Neutrophil (primary cell): ENCODE results near the gene CKMT1A.
"Not testable (repeated sequence)": the region's sequence is repeated elsewhere in the genome, so short reads cannot be mapped to it uniquely, and the experiment has no call there.

Experiments used
- H3K27ac ChIP-seq: fragments of 200-600 bp; sonication (generic); 2 replicates; pipeline ENCODE4 v1.5.1; 2016; ENCODE audit warnings: mild to moderate bottlenecking, moderate library complexity
- H3K27me3 ChIP-seq: fragments of 200-600 bp; sonication (generic); 2 replicates; pipeline ENCODE4 v1.6.0; 2016; ENCODE audit warnings: mild to moderate bottlenecking
- H3K36me3 ChIP-seq: fragments of 200-600 bp; sonication (generic); 2 replicates; pipeline ENCODE4 v1.5.1; 2017
- H3K4me1 ChIP-seq, 2 experiments: fragments of 200-600 bp in 1 of 2; sonication (generic) in 1 of 2; 1 replicate in 1 of 2; 2 replicates in 1 of 2; pipeline versions ENCODE4 v1.5.1 to v1.6.1; 2013 to 2016; ENCODE audit warnings: low read depth in 1 of 2, low read length in 1 of 2, mild to moderate bottlenecking in 1 of 2, moderate library complexity in 1 of 2; ENCODE audit not compliant: control insufficient read depth in 1 of 2, insufficient read depth in 1 of 2
- H3K4me3 ChIP-seq, 2 experiments: fragments of 200-600 bp in 1 of 2; sonication (generic) in 1 of 2; 1 replicate in 1 of 2; 2 replicates in 1 of 2; pipeline ENCODE4 v1.5.1; 2013 to 2016; ENCODE audit warnings: low read depth in 1 of 2, low read length in 1 of 2, mild to moderate bottlenecking in 1 of 2, moderate library complexity in 1 of 2
- H3K9me3 ChIP-seq: fragments of 200-600 bp; sonication (generic); 2 replicates; pipeline ENCODE4 v1.5.1; 2016
- TF ChIP-seq, protein P1 (sequence below): fragments of 200-600 bp; sonication (generic); IDR thresholded peaks from 2 replicates; pipeline ENCODE4 v1.5.1; 2016; ENCODE audit warnings: antibody characterized with exemption

CKMT1A gene

DNA sequence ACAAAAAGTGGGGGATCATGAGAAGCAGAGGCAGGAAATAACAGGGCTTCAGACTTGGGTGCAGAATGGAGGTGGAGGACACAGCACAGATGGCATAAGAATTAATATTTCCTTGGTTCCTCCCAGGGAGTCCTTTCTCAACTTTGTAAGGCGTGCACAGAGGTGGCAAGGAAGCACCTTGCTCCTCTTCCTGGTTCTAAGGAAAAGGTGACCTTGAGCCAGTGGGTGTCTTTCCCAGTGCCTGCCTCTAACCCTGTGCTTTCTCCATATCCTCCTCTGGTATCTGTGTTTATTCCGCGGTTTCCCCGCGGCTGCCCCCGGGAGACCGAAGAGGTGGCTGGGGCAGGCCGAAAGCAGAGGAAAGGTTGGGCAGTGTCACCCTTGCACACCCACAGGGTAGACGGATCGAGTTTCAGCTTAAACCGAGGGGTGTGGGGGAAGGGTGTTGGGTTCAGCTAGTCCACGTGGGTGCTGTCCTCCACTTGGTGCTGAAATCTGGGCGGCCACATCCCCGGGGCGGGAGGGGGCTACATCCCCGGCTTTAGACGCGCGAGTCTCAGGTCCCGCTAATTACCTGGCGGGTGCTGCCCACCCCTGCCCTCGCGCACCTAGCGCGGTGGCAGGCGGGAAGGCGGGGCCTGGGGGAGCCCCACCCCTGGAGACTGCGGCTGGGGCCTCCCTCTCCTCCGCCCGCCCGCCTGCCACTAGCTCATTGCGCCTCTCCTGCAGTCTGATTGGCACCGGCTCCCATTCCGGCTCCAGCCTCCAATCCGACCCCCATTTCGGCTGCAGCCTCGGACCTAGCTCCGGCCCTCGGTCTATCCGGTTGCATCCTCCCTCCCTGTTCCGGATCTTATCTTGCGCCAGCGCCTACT lies at the start of gene CKMT1A:
CKMT1A (plus strand) TSS at position 712 of the 875 bp plus-strand sequence. CDS start 192 bp downstream, outside the sequence.
- H3K27ac ChIP-seq, H3K4me1 ChIP-seq, H3K36me3 ChIP-seq, H3K9me3 ChIP-seq, H3K4me3 ChIP-seq: not testable (repeated sequence)
- H3K27me3 ChIP-seq, result peaks cover 17% of the 10 kb centered on the region

DNA sequence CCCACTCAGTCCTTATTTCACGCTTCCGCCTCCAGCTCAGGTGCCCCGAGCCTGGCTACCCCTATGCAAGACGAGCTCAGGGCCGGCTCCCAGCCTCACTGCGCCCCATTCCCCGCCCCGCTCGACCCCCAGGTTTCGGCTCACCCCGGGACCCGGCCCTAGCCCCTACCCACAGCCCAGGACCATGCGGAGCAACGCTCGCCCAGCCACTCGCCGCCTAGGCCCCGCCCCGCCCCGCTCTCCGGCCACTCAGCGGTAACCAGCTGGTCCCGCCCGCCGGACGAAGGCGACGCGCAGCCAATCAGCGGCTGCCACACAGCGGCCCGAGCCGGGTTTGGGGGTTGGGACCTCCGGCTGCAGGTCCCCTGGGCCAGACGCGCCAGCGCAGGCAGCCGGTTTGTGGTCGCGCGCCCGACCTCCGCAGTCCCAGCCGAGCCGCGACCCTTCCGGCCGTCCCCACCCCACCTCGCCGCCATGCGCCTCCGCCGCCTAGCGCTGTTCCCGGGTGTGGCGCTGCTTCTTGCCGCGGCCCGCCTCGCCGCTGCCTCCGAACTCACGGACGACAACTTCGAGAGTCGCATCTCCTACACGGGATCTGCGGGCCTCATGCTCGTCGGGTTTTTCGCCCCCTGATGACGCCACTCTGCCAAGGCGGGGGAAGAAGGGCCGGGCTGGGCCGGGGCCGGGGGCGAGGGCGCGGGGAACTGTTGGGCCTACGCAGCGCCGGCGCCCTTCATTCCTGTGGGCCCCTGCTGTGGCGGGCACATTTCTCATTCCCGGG lies 44.8 kb upstream of the CKMT1A start, which contains the start of gene CATSPER2:
CATSPER2 (minus strand) TSS at position 196 of the 781 bp plus-strand sequence. CDS start 783 bp downstream, outside the sequence.
- Histone ChIP-seq H3K27me3 (no peaks in the 10 kb centered on the region), H3K4me3 (no peak within 1 kb of the TSS), H3K9me3 (no peaks in the 10 kb centered on the region), H3K4me1 (no peaks in the 10 kb centered on the region), H3K27ac (no peak within 1 kb of the TSS), H3K36me3 (no peaks in the 10 kb centered on the region)
- TF ChIP-seq, protein P1, sequence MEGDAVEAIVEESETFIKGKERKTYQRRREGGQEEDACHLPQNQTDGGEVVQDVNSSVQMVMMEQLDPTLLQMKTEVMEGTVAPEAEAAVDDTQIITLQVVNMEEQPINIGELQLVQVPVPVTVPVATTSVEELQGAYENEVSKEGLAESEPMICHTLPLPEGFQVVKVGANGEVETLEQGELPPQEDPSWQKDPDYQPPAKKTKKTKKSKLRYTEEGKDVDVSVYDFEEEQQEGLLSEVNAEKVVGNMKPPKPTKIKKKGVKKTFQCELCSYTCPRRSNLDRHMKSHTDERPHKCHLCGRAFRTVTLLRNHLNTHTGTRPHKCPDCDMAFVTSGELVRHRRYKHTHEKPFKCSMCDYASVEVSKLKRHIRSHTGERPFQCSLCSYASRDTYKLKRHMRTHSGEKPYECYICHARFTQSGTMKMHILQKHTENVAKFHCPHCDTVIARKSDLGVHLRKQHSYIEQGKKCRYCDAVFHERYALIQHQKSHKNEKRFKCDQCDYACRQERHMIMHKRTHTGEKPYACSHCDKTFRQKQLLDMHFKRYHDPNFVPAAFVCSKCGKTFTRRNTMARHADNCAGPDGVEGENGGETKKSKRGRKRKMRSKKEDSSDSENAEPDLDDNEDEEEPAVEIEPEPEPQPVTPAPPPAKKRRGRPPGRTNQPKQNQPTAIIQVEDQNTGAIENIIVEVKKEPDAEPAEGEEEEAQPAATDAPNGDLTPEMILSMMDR, result no peak

DNA sequence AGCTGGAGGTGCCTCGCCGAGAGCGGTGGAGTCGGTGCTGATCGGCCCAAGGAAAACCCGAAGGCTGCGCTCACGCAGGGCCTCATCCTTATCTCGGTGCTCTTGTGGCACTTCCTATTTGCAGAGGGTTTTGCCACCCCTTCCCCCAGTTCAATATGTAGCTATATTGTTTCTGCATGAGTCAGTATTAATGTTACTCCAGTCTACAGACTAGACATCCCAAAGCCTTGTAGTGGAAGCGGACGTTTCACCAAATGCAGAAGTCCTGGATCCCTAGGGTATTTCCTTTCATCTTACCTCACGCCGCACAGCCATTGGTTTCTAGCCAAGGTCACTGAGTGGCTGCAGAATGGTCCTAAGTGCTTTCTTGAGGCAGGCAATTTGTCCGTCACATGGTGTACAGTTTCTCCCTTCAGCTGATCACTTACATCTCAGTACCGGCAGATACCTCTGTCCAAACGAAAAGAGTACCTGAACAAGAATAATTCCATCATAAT lies 44.2 kb upstream of the CKMT1A start:
- not testable (repeated sequence) for H3K9me3 ChIP-seq, H3K4me3 ChIP-seq, H3K27me3 ChIP-seq

DNA sequence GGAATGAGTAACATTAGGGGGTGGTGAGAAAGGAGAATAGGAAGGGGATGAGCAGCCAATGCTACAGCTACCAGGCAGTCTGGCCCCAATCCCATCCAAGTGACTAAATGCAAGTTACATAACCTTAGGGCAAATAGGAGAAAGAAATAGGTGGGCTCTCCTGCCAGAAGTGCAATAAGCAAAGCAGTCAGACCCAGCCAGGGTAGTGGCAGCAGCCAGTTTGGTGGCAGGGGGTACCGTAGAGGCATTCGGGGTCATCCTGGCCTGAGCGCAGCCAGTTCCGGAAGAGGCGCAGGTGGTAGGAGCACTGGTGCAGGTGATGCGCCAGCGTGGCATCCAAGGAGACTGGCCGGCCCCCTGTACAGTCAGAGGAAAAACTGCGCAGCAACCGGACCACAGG lies 33.9 kb upstream of the CKMT1A start:
- not testable (repeated sequence) for H3K27ac ChIP-seq, H3K27me3 ChIP-seq, H3K9me3 ChIP-seq, H3K4me1 ChIP-seq, H3K4me3 ChIP-seq, H3K36me3 ChIP-seq

More for the DNA sequence above, 44.2 kb upstream of the CKMT1A start:
- H3K36me3 ChIP-seq, H3K4me1 ChIP-seq, H3K27ac ChIP-seq: not testable (repeated sequence)

DNA sequence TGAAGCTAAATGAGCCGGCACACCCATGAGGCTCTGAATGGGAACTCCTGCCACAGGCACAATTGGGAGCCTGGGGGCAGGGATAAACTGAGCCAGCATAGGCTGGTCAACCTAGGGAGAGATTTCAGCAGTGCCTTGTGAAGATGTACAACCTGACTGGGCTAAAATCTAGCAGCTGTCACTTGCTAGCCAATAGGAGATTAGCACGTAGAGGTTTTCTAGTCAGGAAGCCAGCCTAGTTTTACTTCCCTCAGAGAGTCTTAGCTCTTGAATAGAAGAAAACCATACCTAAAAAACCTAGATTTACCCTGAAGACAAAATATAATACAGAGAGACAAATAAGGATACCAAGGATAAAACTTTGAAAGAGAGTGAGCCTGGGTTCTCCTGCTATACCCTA lies 31.4 kb upstream of the CKMT1A start:
- not testable (repeated sequence) for H3K4me1 ChIP-seq, H3K9me3 ChIP-seq, H3K4me3 ChIP-seq, H3K27ac ChIP-seq, H3K36me3 ChIP-seq, H3K27me3 ChIP-seq

DNA sequence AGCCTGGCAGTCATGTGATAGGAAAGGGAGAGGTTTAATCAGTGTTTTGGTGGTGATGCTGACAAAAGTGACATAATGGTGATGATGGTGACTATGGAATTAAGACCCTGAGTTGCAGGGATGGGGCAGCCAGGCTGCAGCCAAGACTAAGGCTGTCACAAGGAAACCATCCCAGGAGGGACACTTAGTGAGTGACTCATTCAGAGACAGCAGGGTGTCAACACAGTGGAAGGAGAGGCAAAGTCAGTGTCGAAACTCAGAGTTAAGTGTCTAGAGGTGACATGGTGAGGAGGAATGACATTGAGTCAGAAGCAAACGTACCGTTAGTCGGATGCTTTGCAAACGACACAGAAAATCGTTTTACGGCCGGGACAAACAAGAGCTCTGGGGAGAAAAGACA lies 30.3 kb upstream of the CKMT1A start:
- not testable (repeated sequence) for H3K9me3 ChIP-seq, H3K36me3 ChIP-seq, H3K27me3 ChIP-seq, H3K4me3 ChIP-seq, H3K4me1 ChIP-seq, H3K27ac ChIP-seq

DNA sequence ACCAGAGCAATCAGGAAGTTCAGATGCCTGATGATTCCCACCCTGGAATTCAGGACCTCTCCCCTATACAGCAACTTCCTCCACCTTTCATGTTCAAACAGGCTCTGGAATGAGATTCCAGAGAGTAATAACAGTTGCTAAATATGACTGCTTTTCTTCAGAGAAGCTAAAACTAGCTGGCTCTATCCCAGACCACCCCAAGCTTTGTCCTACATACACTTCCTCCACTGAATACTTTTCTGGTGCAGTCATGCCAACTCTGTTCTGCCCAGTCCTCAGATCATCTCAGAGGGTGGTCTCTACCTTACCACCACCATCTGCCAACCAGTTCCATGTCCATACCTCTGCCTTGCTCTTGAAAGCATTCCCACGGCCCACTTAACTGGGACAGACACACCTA lies 27.5 kb upstream of the CKMT1A start:
- H3K27ac ChIP-seq, H3K27me3 ChIP-seq, H3K9me3 ChIP-seq, H3K4me1 ChIP-seq, H3K36me3 ChIP-seq, H3K4me3 ChIP-seq: not testable (repeated sequence)

DNA sequence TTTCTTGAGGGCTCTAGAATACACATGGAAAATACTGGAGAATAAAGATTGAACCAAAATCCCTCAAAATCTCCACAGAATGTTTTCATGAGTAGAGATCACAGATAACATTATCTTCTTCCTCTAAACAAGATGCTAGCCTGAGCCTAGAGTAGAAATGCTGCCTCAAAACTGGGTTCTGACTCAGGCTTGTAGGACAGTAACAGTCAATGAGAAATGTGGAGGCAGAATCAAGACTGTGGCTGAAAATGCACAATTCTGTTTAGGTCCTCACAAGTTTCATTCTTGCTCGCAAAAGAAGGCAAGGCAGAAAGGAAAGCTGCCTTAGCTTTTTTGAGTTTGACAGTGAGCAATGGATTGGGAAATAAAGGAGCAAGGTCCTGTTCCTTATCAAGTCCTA lies 19.5 kb upstream of the CKMT1A start:
- not testable (repeated sequence) for H3K4me1 ChIP-seq, H3K36me3 ChIP-seq, H3K27ac ChIP-seq, H3K4me3 ChIP-seq, H3K27me3 ChIP-seq, H3K9me3 ChIP-seq

DNA sequence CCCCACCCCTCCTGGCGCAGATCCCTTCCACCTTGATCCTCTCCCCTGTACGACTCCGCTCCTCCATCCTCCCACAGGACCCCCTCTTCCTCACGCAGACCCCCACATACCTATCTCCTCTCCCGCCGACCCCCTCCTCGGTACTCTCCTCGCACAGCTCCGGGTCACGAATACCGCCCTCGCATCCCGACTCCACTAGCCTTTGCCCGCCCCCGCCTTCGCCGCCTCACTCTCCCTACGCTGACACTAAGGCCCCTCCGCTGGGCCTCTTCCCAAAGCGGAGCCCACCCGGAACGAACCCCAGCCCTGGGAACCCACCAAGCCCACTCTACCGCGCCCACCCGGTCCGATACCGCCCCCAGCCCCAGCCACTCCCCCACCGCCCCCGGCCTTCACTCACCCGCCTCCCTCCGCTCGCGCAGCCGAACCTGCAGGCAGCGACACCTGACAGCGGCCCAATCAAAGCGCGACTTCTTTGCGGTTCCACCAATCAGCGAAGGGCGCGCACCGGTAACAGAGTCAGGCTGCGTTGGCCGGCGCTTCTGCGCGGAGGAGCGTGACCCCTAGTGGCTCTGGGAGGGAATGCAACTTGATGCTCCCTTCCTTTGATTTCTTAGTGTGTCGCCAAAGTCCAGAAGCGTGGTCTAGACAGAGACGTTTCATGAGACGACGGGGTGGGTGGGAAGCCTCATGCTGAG lies 3.9 kb upstream of the CKMT1A start:
- H3K36me3 ChIP-seq, H3K4me3 ChIP-seq, H3K27me3 ChIP-seq, H3K9me3 ChIP-seq, H3K27ac ChIP-seq, H3K4me1 ChIP-seq: not testable (repeated sequence)

DNA sequence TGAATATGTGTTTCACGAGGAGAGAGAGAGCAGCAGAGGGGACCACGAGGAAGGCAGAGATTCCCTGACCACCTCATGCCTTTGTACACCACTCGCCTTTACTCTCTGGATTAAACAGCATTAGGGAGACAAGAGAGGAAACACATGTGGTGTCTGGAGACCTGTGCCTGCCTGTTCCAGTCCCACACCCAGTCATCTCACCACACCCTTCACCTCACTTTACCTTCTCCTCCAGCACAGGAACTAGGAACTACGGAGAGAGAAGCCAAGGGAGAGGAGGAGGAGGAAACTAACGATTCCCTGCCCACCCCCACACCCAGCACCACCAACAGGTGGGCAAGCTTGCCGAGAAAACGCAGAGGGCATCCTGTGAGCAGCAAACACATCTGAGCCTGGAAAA lies 980 bp upstream of the CKMT1A start:
- not testable (repeated sequence) for H3K36me3 ChIP-seq, H3K9me3 ChIP-seq, H3K4me3 ChIP-seq, H3K27ac ChIP-seq, H3K4me1 ChIP-seq
- peaks cover 12% of the 10 kb centered on the region for H3K27me3 ChIP-seq
